ENCODE data around the gene TBCD. TPM values are rescaled to one million over a fixed set of nuclear protein-coding genes. Genes with fewer than 3 reads are reported as not detected.

The TBCD gene
- polyA plus RNA-seq, 2 of the 4 experiments (the other 2 are of a cell fraction), result 33.5 to 49.1 TPM

DNA sequence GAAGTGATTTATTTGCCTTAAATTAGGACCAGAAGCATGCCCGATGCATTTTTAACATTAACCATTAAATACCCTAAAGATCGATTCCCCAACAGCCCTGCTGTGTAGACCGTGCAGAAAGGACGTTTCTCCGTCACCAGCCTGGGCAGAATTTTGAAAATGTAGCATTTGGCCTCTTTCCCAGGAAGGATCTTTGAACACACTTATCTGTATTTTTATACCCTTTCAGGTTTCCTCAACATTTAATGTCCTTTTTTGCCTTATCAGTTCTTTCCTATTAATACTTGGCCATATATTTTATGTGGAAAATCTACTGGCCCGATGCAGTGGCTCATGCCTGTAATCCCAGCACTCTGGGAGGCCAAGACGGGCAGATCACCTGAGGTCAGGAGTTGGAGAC is 142.5 kb downstream of the TBCD start:
- Histone ChIP-seq H3K4me2 (no peak overlapping the region), H3K9me3 (no peaks in the 10 kb centered on the region), H3K4me1 (no peaks in the 10 kb centered on the region), H3K4me3 (no peak overlapping the region), H3K27ac (no peak overlapping the region)
- TF ChIP-seq CEBPB (IDR thresholded peaks at IDR 0.05) (no peak), ZNF302 (CRISPR knock-in tag; IDR thresholded peaks at IDR 0.05) (no peak), GATA3 (IDR thresholded peaks at IDR 0.05; ENCODE audit: borderline replicate concordance) (no peak), HOXB5 (CRISPR knock-in tag; IDR thresholded peaks at IDR 0.05) (no peak), PHF8 (IDR thresholded peaks at IDR 0.05; ENCODE audit: borderline replicate concordance, low read depth) (no peak), RAD21 (conservative IDR thresholded peaks at IDR 0.05 in 1 of 2, IDR thresholded peaks at IDR 0.05 in 1 of 2) (no peak)
- no peak for ATAC-seq
- CTCF ChIA-PET, result no interaction called here
- FAIRE-seq, result no peak
- 91% methylated on average over 7 of the region's 7 CpGs for WGBS (ENCODE audit: missing lambda C conversion rate)
- POLR2A ChIA-PET, result no interaction called here
- DNase-seq (ENCODE audit: low read depth in 1 of 2, low spot score in 1 of 2), result no peak

DNA sequence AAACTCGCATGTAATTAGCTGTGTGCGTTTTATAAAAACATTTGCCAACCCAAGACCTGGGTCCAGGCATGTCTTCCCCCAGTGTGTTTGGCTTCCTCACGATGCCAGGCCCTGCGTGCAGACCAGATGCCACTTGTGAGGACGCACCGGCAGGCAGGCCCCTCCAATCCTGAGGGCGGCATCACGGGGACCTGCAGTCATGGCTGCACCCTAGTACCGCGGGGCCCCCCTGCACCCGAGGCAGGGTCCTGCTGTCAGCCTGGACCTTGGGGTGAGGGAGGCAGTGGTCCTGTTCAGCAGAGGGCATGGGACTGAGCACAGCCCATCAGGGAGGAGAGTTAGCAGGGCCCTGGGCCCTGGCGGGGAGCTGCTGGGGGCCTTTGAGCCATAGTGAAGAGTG is 143.2 kb downstream of the TBCD start:
- 94% methylated on average over 12 of the region's 12 CpGs for WGBS (ENCODE audit: missing lambda C conversion rate)
- Histone ChIP-seq H3K9me3 (no peaks in the 10 kb centered on the region), H3K4me2 (no peak overlapping the region), H3K4me3 (no peak overlapping the region), H3K4me1 (no peaks in the 10 kb centered on the region), H3K27ac (no peak overlapping the region)
- FAIRE-seq (no peak), ATAC-seq (no peak), DNase-seq (ENCODE audit: low read depth in 1 of 2, low spot score in 1 of 2) (no peak)
- CTCF ChIA-PET, result no interaction called here
- TF ChIP-seq KDM5A (IDR thresholded peaks at IDR 0.05) (no peak), NFE2L2 (conservative IDR thresholded peaks at IDR 0.05; ENCODE audit: low read length) (no peak), TP53 (CRISPR knock-in tag; IDR thresholded peaks at IDR 0.05) (no peak), MAZ (IDR thresholded peaks at IDR 0.05; ENCODE audit: borderline replicate concordance, low read depth, low read length) (no peak), ZNF302 (CRISPR knock-in tag; IDR thresholded peaks at IDR 0.05) (no peak), SMC3 (IDR thresholded peaks at IDR 0.05) (no peak), ELK1 (IDR thresholded peaks at IDR 0.05; ENCODE audit: low read depth, low read length) (no peak), MAFK (IDR thresholded peaks at IDR 0.05; ENCODE audit: partially characterized antibody) (no peak), ZC3H11A (IDR thresholded peaks at IDR 0.05) (no peak), ZFP36 (IDR thresholded peaks at IDR 0.05; ENCODE audit: borderline replicate concordance, partially characterized antibody) (no peak), POLR2AphosphoS2 (conservative IDR thresholded peaks at IDR 0.05; ENCODE audit: low read length) (no peak)
- TF ChIP-seq, protein P1, sequence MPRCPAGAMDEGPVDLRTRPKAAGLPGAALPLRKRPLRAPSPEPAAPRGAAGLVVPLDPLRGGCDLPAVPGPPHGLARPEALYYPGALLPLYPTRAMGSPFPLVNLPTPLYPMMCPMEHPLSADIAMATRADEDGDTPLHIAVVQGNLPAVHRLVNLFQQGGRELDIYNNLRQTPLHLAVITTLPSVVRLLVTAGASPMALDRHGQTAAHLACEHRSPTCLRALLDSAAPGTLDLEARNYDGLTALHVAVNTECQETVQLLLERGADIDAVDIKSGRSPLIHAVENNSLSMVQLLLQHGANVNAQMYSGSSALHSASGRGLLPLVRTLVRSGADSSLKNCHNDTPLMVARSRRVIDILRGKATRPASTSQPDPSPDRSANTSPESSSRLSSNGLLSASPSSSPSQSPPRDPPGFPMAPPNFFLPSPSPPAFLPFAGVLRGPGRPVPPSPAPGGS (IDR thresholded peaks at IDR 0.05), result no peak
- POLR2A ChIA-PET, result no interaction called here

GRCh38 chr17:82896071-82897000 is 144.5 kb downstream of the TBCD start:
- H3K4me3 ChIP-seq, result no peak overlapping the region
- FAIRE-seq, result no peak
- H3K27ac ChIP-seq, result no peak overlapping the region
- ChIA-PET POLR2A (no interaction called here), CTCF (interaction anchor here (0.6 to 1.9 kb wide), 6 partner anchors 11 to 153 kb away, joined by 3 to 7 read pairs (median 3); no protein-coding TSS in a partner anchor)
- no peaks in the 10 kb centered on the region for H3K4me1 ChIP-seq
- no peaks in the 10 kb centered on the region for H3K9me3 ChIP-seq
- 88% methylated on average over 21 of the region's 29 CpGs for WGBS (ENCODE audit: missing lambda C conversion rate)
- no peak for DNase-seq (ENCODE audit: low read depth in 1 of 2, low spot score in 1 of 2)
- no peak for ATAC-seq
- H3K4me2 ChIP-seq, result no peak overlapping the region
- TF ChIP-seq CHD2 (IDR thresholded peaks at IDR 0.05; ENCODE audit: low read length, partially characterized antibody) (no peak), ZC3H11A (IDR thresholded peaks at IDR 0.05) (no peak), MAZ (IDR thresholded peaks at IDR 0.05; ENCODE audit: borderline replicate concordance, low read depth, low read length) (no peak), HEYL (CRISPR knock-in tag; IDR thresholded peaks at IDR 0.05) (no peak), PHF8 (IDR thresholded peaks at IDR 0.05; ENCODE audit: borderline replicate concordance, low read depth) (no peak), FOSB (CRISPR knock-in tag; IDR thresholded peaks at IDR 0.05) (no peak), ELK1 (IDR thresholded peaks at IDR 0.05; ENCODE audit: low read depth, low read length) (no peak), GATA3 (IDR thresholded peaks at IDR 0.05; ENCODE audit: borderline replicate concordance) (no peak), E2F6 (IDR thresholded peaks at IDR 0.05; ENCODE audit: borderline replicate concordance, low read depth) (no peak), ZFP36 (IDR thresholded peaks at IDR 0.05; ENCODE audit: borderline replicate concordance, partially characterized antibody) (no peak), TFCP2L1 (CRISPR knock-in tag; IDR thresholded peaks at IDR 0.05) (no peak), EHF (CRISPR knock-in tag; IDR thresholded peaks at IDR 0.05) (no peak), HDAC2 (IDR thresholded peaks at IDR 0.05) (no peak), POLR2AphosphoS2 (conservative IDR thresholded peaks at IDR 0.05; ENCODE audit: low read length) (no peak), RNF2 (IDR thresholded peaks at IDR 0.05; ENCODE audit: borderline replicate concordance, low read depth) (no peak), JUN (IDR thresholded peaks at IDR 0.05) (no peak)
- TF ChIP-seq, protein P1 (IDR thresholded peaks at IDR 0.05), result no peak
